Natural killer cell (primary cell): ENCODE measurements around the gene SLC26A1. TPM values are rescaled to one million over a fixed set of nuclear protein-coding genes. Genes with fewer than 3 reads are reported as not detected.
"Not testable (repeated sequence)": the region's sequence is repeated elsewhere in the genome, so short reads cannot be mapped to it uniquely, and the experiment has no call there.

Source experiments
- ATAC-seq, 3 donors: fragments of 150-1000 bp in 2 of 3; fragments of 200-7000 bp in 1 of 3; cut with Tn5 transposase; 1 replicate in 1 of 3; 2 replicates in 2 of 3; pipeline ENCODE4 v1.10.0; 2021; ENCODE audit warnings: mild to moderate bottlenecking in 2 of 3, moderate library complexity in 2 of 3
- DNase-seq, 2 donors: peaks; one replicate each; pipeline versions ENCODE4 v3.0.0 to v3.0.0-alpha.2; 2013 to 2021; ENCODE audit warnings: mixed read lengths in 1 of 2
- H3K27ac ChIP-seq: one replicate; pipeline ENCODE4 v1.5.1; 2013; ENCODE audit warnings: mild to moderate bottlenecking, low read length
- H3K27me3 ChIP-seq: one replicate; pipeline ENCODE4 v1.6.1; 2013; ENCODE audit warnings: low read length; ENCODE audit not compliant: control insufficient read depth, insufficient read depth
- H3K36me3 ChIP-seq: one replicate; pipeline ENCODE4 v1.6.1; 2013; ENCODE audit warnings: low read length; ENCODE audit not compliant: control insufficient read depth, insufficient read depth
- H3K4me1 ChIP-seq: one replicate; pipeline ENCODE4 v1.6.1; 2013; ENCODE audit warnings: low read length; ENCODE audit not compliant: control insufficient read depth, insufficient read depth
- H3K4me3 ChIP-seq: one replicate; pipeline ENCODE4 v1.5.1; 2013; ENCODE audit warnings: low read length
- H3K9me3 ChIP-seq: one replicate; pipeline ENCODE4 v1.6.1; 2013; ENCODE audit warnings: low read length; ENCODE audit not compliant: control insufficient read depth, insufficient read depth
- H3K27ac Mint-ChIP-seq, 2 donors: one replicate each; pipeline ENCODE4 v1.8.0; 2022; ENCODE audit warnings: mild to moderate bottlenecking in 2 of 2, mixed read lengths in 2 of 2, moderate library complexity in 1 of 2
- H3K27me3 Mint-ChIP-seq, 2 donors: one replicate each; pipeline ENCODE4 v1.8.0; 2022; ENCODE audit warnings: low read depth in 2 of 2, mixed read lengths in 2 of 2
- H3K36me3 Mint-ChIP-seq: one replicate; pipeline ENCODE4 v1.8.0; 2022; ENCODE audit warnings: mixed read lengths
- H3K4me1 Mint-ChIP-seq, 2 donors: one replicate each; pipeline ENCODE4 v1.8.0; 2022; ENCODE audit warnings: mixed read lengths in 2 of 2
- H3K4me3 Mint-ChIP-seq: one replicate; pipeline ENCODE4 v1.8.0; 2022; ENCODE audit warnings: mild to moderate bottlenecking, moderate library complexity, mixed read lengths
- H3K9me3 Mint-ChIP-seq, 2 donors: one replicate each; pipeline ENCODE4 v1.8.0; 2022; ENCODE audit warnings: mixed read lengths in 2 of 2
- CTCF ChIP-seq: fragments of 200-600 bp; IDR thresholded peaks from one replicate; pipeline ENCODE4 v1.8.0; 2022; ENCODE audit warnings: antibody characterized with exemption
- WGBS: methylation state at CpG from one replicate; pipeline ENCODE4 v1.1.7; 2013; ENCODE audit warnings: missing lambda C conversion rate; ENCODE audit not compliant: insufficient coverage; 5-methylcytosine and 5-hydroxymethylcytosine counted together
- intact Hi-C: fragments of 100-400 bp; cut with micrococcal nuclease; formaldehyde crosslinking; loops from one replicate; pipeline ENCODE4 v1.14.2; 2022
- total RNA-seq, 4 donors: library from RNA; stranded (reverse); fragments of 120-200 nt in 1 of 4; gene quantifications; one replicate each; pipeline versions ENCODE4 v1.2.3 to v1.2.4, GENCODE V29; 2013 to 2022

SLC26A1 gene
- total RNA-seq, 3 donors from 2014 or later (not counting 1 experiment from before 2014, with no cell fraction given) = 0.19 to 0.80 (median 0.61) TPM

- Mint-ChIP-seq H3K27me3 (peaks cover 5 to 27% of the 10 kb centered on the region in 2 donors), H3K27ac (no peak overlapping the region), H3K4me1 (peaks cover 0 to 10% of the 10 kb centered on the region in 2 donors), H3K9me3 (no peaks in the 10 kb centered on the region), H3K4me3 (no peak overlapping the region), H3K36me3 (no peaks in the 10 kb centered on the region)
- Histone ChIP-seq H3K36me3 (no peaks in the 10 kb centered on the region), H3K9me3 (no peaks in the 10 kb centered on the region), H3K4me1 (peaks cover 11% of the 10 kb centered on the region), H3K27me3 (peaks cover 41% of the 10 kb centered on the region), H3K4me3 (no peak overlapping the region), H3K27ac (no peak overlapping the region)
- ATAC-seq (no peak), DNase-seq (no peak)
- no peak for TF ChIP-seq CTCF
- 90% methylated on average over 15 of the region's 15 CpGs for WGBS
- intact Hi-C loops = loop anchor here (10.0 kb wide), 1 partner anchor 354 kb away; no protein-coding TSS in a partner anchor
Measured at GRCh38 chr4:1000686-1001260, 7.6 kb upstream of the SLC26A1 start.

GRCh38 chr4:999882-1000425 lies 6.8 kb upstream of the SLC26A1 start:
- DNase-seq = no peak
- H3K27ac Mint-ChIP-seq = no peak overlapping the region
- intact Hi-C loops = loop anchor here (10.0 kb wide), 1 partner anchor 355 kb away; no protein-coding TSS in a partner anchor

GRCh38 chr4:999240-999863 lies 6.1 kb upstream of the SLC26A1 start:
- not testable (repeated sequence) for ATAC-seq, H3K4me3 Mint-ChIP-seq
- WGBS = 59% methylated on average over 16 of the region's 21 CpGs

More at GRCh38 chr4:999882-1000425, 6.8 kb upstream of the SLC26A1 start:
- H3K4me3 Mint-ChIP-seq = no peak overlapping the region
- H3K9me3 ChIP-seq = no peaks in the 10 kb centered on the region
- 58% methylated on average over 17 of the region's 18 CpGs for WGBS
- no peaks in the 10 kb centered on the region for H3K36me3 ChIP-seq
- H3K4me3 ChIP-seq = no peak overlapping the region
- no peak for ATAC-seq
- H3K27ac ChIP-seq = no peak overlapping the region
- H3K36me3 Mint-ChIP-seq = no peaks in the 10 kb centered on the region
- peaks cover 41% of the 10 kb centered on the region for H3K27me3 ChIP-seq
- peaks cover 0 to 10% of the 10 kb centered on the region in 2 donors for H3K4me1 Mint-ChIP-seq
- H3K9me3 Mint-ChIP-seq = no peaks in the 10 kb centered on the region
- peaks cover 5 to 27% of the 10 kb centered on the region in 2 donors for H3K27me3 Mint-ChIP-seq
- TF ChIP-seq CTCF = no peak
- H3K4me1 ChIP-seq = peaks cover 11% of the 10 kb centered on the region

GRCh38 chr4:998096-998691 lies 5.0 kb upstream of the SLC26A1 start:
- 49% methylated on average over 12 of the region's 12 CpGs for WGBS
- H3K9me3 Mint-ChIP-seq = no peaks in the 10 kb centered on the region
- H3K4me1 ChIP-seq = peaks cover 11% of the 10 kb centered on the region
- TF ChIP-seq CTCF = no peak
- no peak overlapping the region for H3K4me3 ChIP-seq
- peaks cover 0 to 10% of the 10 kb centered on the region in 2 donors for H3K4me1 Mint-ChIP-seq
- no peaks in the 10 kb centered on the region for H3K9me3 ChIP-seq
- H3K27ac ChIP-seq = no peak overlapping the region
- H3K36me3 Mint-ChIP-seq = no peaks in the 10 kb centered on the region
- H3K36me3 ChIP-seq = no peaks in the 10 kb centered on the region
- H3K27me3 ChIP-seq = peaks cover 27% of the 10 kb centered on the region
- no peak for ATAC-seq
- peaks cover 5 to 20% of the 10 kb centered on the region in 2 donors for H3K27me3 Mint-ChIP-seq
- H3K27ac Mint-ChIP-seq = no peak overlapping the region
- intact Hi-C loops = no loop called here
- H3K4me3 Mint-ChIP-seq = no peak overlapping the region
- no peak for DNase-seq

More at GRCh38 chr4:999240-999863, 6.1 kb upstream of the SLC26A1 start:
- H3K36me3 Mint-ChIP-seq, intact Hi-C loops, H3K9me3 ChIP-seq, H3K27ac Mint-ChIP-seq, H3K4me3 ChIP-seq, H3K9me3 Mint-ChIP-seq, H3K36me3 ChIP-seq, H3K27ac ChIP-seq, DNase-seq: not testable (repeated sequence)
- peaks cover 0 to 10% of the 10 kb centered on the region in 2 donors for H3K4me1 Mint-ChIP-seq
- peaks cover 11% of the 10 kb centered on the region for H3K4me1 ChIP-seq
- H3K27me3 Mint-ChIP-seq = peaks cover 5 to 22% of the 10 kb centered on the region in 2 donors
- peaks cover 36% of the 10 kb centered on the region for H3K27me3 ChIP-seq
